ENCODE data around the gene CSMD2. TPM values are rescaled to one million over a fixed set of nuclear protein-coding genes. Genes with fewer than 3 reads are reported as not detected.

CSMD2 gene
- total and polyA plus RNA-seq, 2 of the 8 experiments (the other 6 are each of a cell fraction or from before 2014, with no cell fraction given), result 7.0 to 14.7 TPM

GRCh38 chr1:34029954-34030353, 135.1 kb downstream of the CSMD2 start:
- H3K18ac ChIP-seq (ENCODE audit: extremely low read depth, low read length), result no peak overlapping the region
- no peak overlapping the region for H2BK12ac ChIP-seq (ENCODE audit: low read depth, low read length)
- no peak overlapping the region for H4K8ac ChIP-seq (ENCODE audit: extremely low read depth, insufficient read depth, low read length)
- no peaks in the 10 kb centered on the region for H3K4me1 ChIP-seq (replicated peaks in 1 of 4; ENCODE audit: control insufficient read depth in 3 of 4, insufficient read depth in 4 of 4, low read length in 3 of 4)
- POLR2A ChIA-PET (ENCODE audit: partially characterized antibody), result interaction anchor here (2.0 kb wide), 1 partner anchor 10 kb away, joined by 5 read pairs; no protein-coding TSS in a partner anchor
- no peak overlapping the region for H3K27ac ChIP-seq (ENCODE audit: low read depth, low read length)
- H3K23me2 ChIP-seq (ENCODE audit: low read depth, low read length), result no peaks in the 10 kb centered on the region
- H2BK15ac ChIP-seq (ENCODE audit: low read length), result no peak overlapping the region
- H3K9me3 ChIP-seq (ENCODE audit: insufficient read depth in 2 of 2, low read depth in 1 of 2, low read length in 1 of 2), result no peaks in the 10 kb centered on the region
- H4K91ac ChIP-seq (replicated peaks; ENCODE audit: insufficient read length, low read length), result no peak overlapping the region
- no peak overlapping the region for H3K14ac ChIP-seq (ENCODE audit: insufficient read length)
- no peak overlapping the region for H3K23ac ChIP-seq (ENCODE audit: insufficient read length)
- no peak overlapping the region for H2BK5ac ChIP-seq (ENCODE audit: low read depth, low read length)
- H3K79me2 ChIP-seq (ENCODE audit: control insufficient read depth in 1 of 2, insufficient read depth in 2 of 2, low read length in 2 of 2), result peaks cover 3 to 12% of the 10 kb centered on the region in 2 experiments; a peak in 2 of 4 replicates
- no peak overlapping the region for H3K56ac ChIP-seq (replicated peaks; ENCODE audit: insufficient read length, low read depth, low read length)
- H3K79me1 ChIP-seq (ENCODE audit: low read depth, low read length), result peaks cover 6% of the 10 kb centered on the region
- FAIRE-seq (no peak), DNase-seq (ENCODE audit: low read depth in 1 of 2, low spot score in 2 of 2) (no peak)
- H2BK20ac ChIP-seq (ENCODE audit: low read length), result no peak overlapping the region
- H2BK120ac ChIP-seq (replicated peaks; ENCODE audit: low read depth, low read length), result no peak overlapping the region
- H3K9ac ChIP-seq (replicated peaks in 1 of 4; ENCODE audit: extremely low read depth in 1 of 4, low read depth in 3 of 4, low read length in 3 of 4), result no peak overlapping the region
- no peak overlapping the region for H4K5ac ChIP-seq (ENCODE audit: insufficient read length, low read depth, low read length)
- no peak overlapping the region for H3K4me3 ChIP-seq (ENCODE audit: extremely low read depth in 1 of 4, insufficient read depth in 2 of 4, low read depth in 3 of 4, low read length in 4 of 4)
- H3K36me3 ChIP-seq (ENCODE audit: control insufficient read depth in 2 of 4, insufficient read depth in 4 of 4, low read length in 3 of 4), result peaks cover 0 to 6% (median 0%) of the 10 kb centered on the region in 4 experiments; a peak in 3 of 8 replicates
- no peak overlapping the region for H3K4ac ChIP-seq (replicated peaks; ENCODE audit: insufficient read length, low read depth, low read length)
- H3K4me2 ChIP-seq (ENCODE audit: insufficient read depth in 1 of 2, low read depth in 2 of 2, low read length in 2 of 2), result no peak overlapping the region
- H2AK5ac ChIP-seq (ENCODE audit: low read depth, low read length), result no peak overlapping the region
- no peak overlapping the region for H2AFZ ChIP-seq (ENCODE audit: low read length)
- 100% methylated on average over 2 of the region's 2 CpGs; no CpG with 5 or more reads in 1 of the 2 experiments for WGBS, 2 experiments (ENCODE audit: extremely low coverage in 1 of 2, insufficient coverage in 1 of 2, insufficient read length in 1 of 2, insufficient replicate concordance in 2 of 2, low coverage in 1 of 2, low lambda C conversion rate in 2 of 2, missing lambda C conversion rate in 1 of 2)
- peaks cover 4% of the 10 kb centered on the region in 2 experiments for H4K20me1 ChIP-seq (replicated peaks in 1 of 2; ENCODE audit: control insufficient read depth in 1 of 2, insufficient read depth in 2 of 2, low read length in 2 of 2)
- no peaks in the 10 kb centered on the region for H3K27me3 ChIP-seq (replicated peaks in 1 of 4; ENCODE audit: control insufficient read depth in 3 of 4, extremely low read depth in 1 of 4, insufficient read depth in 3 of 4, low read length in 3 of 4)
- CTCF ChIA-PET (ENCODE audit: partially characterized antibody), result interaction anchor here (7.4 kb wide), 1 partner anchor 16 kb away, joined by 34 read pairs; no protein-coding TSS in a partner anchor
- TF ChIP-seq GABPA (IDR thresholded peaks at IDR 0.05; ENCODE audit: borderline replicate concordance, insufficient read depth, low read length), result no peak
